ENCODE data around the gene C6.

Gene C6

GRCh38 chr5:41120600-41120999, 92.7 kb downstream of the C6 start:
- H3K36me3 ChIP-seq (ENCODE audit: control insufficient read depth in 1 of 2, insufficient read depth in 2 of 2, low read length in 2 of 2), result no peaks in the 10 kb centered on the region
- H3K4me1 ChIP-seq (ENCODE audit: control insufficient read depth in 1 of 2, insufficient read depth in 2 of 2, low read length in 2 of 2), result no peaks in the 10 kb centered on the region
- H3K27ac ChIP-seq (ENCODE audit: low read length), result no peak overlapping the region
- H3K4me3 ChIP-seq (ENCODE audit: low read depth in 1 of 2, low read length in 2 of 2), result no peak overlapping the region
- H3K9me3 ChIP-seq (ENCODE audit: control insufficient read depth in 1 of 2, low read length in 2 of 2), result no peaks in the 10 kb centered on the region
- no peaks in the 10 kb centered on the region for H3K27me3 ChIP-seq (ENCODE audit: low read depth, low read length)

GRCh38 chr5:41118177-41118576, 95.2 kb downstream of the C6 start:
- Histone ChIP-seq H3K4me3 (ENCODE audit: low read depth in 1 of 2, low read length in 2 of 2) (no peak overlapping the region), H3K27ac (ENCODE audit: low read length) (no peak overlapping the region), H3K27me3 (ENCODE audit: low read depth, low read length) (no peaks in the 10 kb centered on the region), H3K36me3 (ENCODE audit: control insufficient read depth in 1 of 2, insufficient read depth in 2 of 2, low read length in 2 of 2) (no peaks in the 10 kb centered on the region), H3K4me1 (ENCODE audit: control insufficient read depth in 1 of 2, insufficient read depth in 2 of 2, low read length in 2 of 2) (no peaks in the 10 kb centered on the region), H3K9me3 (ENCODE audit: control insufficient read depth in 1 of 2, low read length in 2 of 2) (no peaks in the 10 kb centered on the region)

- no peaks in the 10 kb centered on the region for H3K4me1 ChIP-seq (ENCODE audit: control insufficient read depth in 1 of 2, insufficient read depth in 2 of 2, low read length in 2 of 2)
- no peaks in the 10 kb centered on the region for H3K27me3 ChIP-seq (ENCODE audit: low read depth, low read length)
- H3K27ac ChIP-seq (ENCODE audit: low read length), result no peak overlapping the region
- H3K4me3 ChIP-seq (ENCODE audit: low read depth in 1 of 2, low read length in 2 of 2), result no peak overlapping the region
- H3K9me3 ChIP-seq (ENCODE audit: control insufficient read depth in 1 of 2, low read length in 2 of 2), result no peaks in the 10 kb centered on the region
- H3K36me3 ChIP-seq (ENCODE audit: control insufficient read depth in 1 of 2, insufficient read depth in 2 of 2, low read length in 2 of 2), result no peaks in the 10 kb centered on the region
These were observed 98.1 kb downstream of the C6 start for GRCh38 chr5:41115281-41115680.

- H3K27me3 ChIP-seq (ENCODE audit: low read depth, low read length), result no peaks in the 10 kb centered on the region
- no peak overlapping the region for H3K4me3 ChIP-seq (ENCODE audit: low read depth in 1 of 2, low read length in 2 of 2)
- no peak overlapping the region for H3K27ac ChIP-seq (ENCODE audit: low read length)
- no peaks in the 10 kb centered on the region for H3K36me3 ChIP-seq (ENCODE audit: control insufficient read depth in 1 of 2, insufficient read depth in 2 of 2, low read length in 2 of 2)
- no peaks in the 10 kb centered on the region for H3K9me3 ChIP-seq (ENCODE audit: control insufficient read depth in 1 of 2, low read length in 2 of 2)
- no peaks in the 10 kb centered on the region for H3K4me1 ChIP-seq (ENCODE audit: control insufficient read depth in 1 of 2, insufficient read depth in 2 of 2, low read length in 2 of 2)
These were observed 100.6 kb downstream of the C6 start for GRCh38 chr5:41112486-41113455.

GRCh38 chr5:41109186-41109585, 104.1 kb downstream of the C6 start:
- no peaks in the 10 kb centered on the region for H3K4me1 ChIP-seq (ENCODE audit: control insufficient read depth in 1 of 2, insufficient read depth in 2 of 2, low read length in 2 of 2)
- H3K27ac ChIP-seq (ENCODE audit: low read length), result no peak overlapping the region
- no peaks in the 10 kb centered on the region for H3K9me3 ChIP-seq (ENCODE audit: control insufficient read depth in 1 of 2, low read length in 2 of 2)
- no peak overlapping the region for H3K4me3 ChIP-seq (ENCODE audit: low read depth in 1 of 2, low read length in 2 of 2)
- no peaks in the 10 kb centered on the region for H3K36me3 ChIP-seq (ENCODE audit: control insufficient read depth in 1 of 2, insufficient read depth in 2 of 2, low read length in 2 of 2)
- no peaks in the 10 kb centered on the region for H3K27me3 ChIP-seq (ENCODE audit: low read depth, low read length)

- no peaks in the 10 kb centered on the region for H3K9me3 ChIP-seq (ENCODE audit: control insufficient read depth in 1 of 2, low read length in 2 of 2)
- H3K4me1 ChIP-seq (ENCODE audit: control insufficient read depth in 1 of 2, insufficient read depth in 2 of 2, low read length in 2 of 2), result no peaks in the 10 kb centered on the region
- no peaks in the 10 kb centered on the region for H3K36me3 ChIP-seq (ENCODE audit: control insufficient read depth in 1 of 2, insufficient read depth in 2 of 2, low read length in 2 of 2)
- H3K27me3 ChIP-seq (ENCODE audit: low read depth, low read length), result no peaks in the 10 kb centered on the region
- H3K4me3 ChIP-seq (ENCODE audit: low read depth in 1 of 2, low read length in 2 of 2), result no peak overlapping the region
- no peak overlapping the region for H3K27ac ChIP-seq (ENCODE audit: low read length)
These were observed 111.0 kb downstream of the C6 start for GRCh38 chr5:41102341-41102740.

- Histone ChIP-seq H3K9me3 (ENCODE audit: control insufficient read depth in 1 of 2, low read length in 2 of 2) (no peaks in the 10 kb centered on the region), H3K27ac (ENCODE audit: low read length) (no peak overlapping the region), H3K4me1 (ENCODE audit: control insufficient read depth in 1 of 2, insufficient read depth in 2 of 2, low read length in 2 of 2) (no peaks in the 10 kb centered on the region), H3K27me3 (ENCODE audit: low read depth, low read length) (no peaks in the 10 kb centered on the region), H3K36me3 (ENCODE audit: control insufficient read depth in 1 of 2, insufficient read depth in 2 of 2, low read length in 2 of 2) (no peaks in the 10 kb centered on the region), H3K4me3 (ENCODE audit: low read depth in 1 of 2, low read length in 2 of 2) (no peak overlapping the region)
These were observed 115.7 kb downstream of the C6 start for GRCh38 chr5:41097642-41098041.

GRCh38 chr5:41095324-41096101, 117.8 kb downstream of the C6 start:
- Histone ChIP-seq H3K4me1 (ENCODE audit: control insufficient read depth in 1 of 2, insufficient read depth in 2 of 2, low read length in 2 of 2) (no peaks in the 10 kb centered on the region), H3K4me3 (ENCODE audit: low read depth in 1 of 2, low read length in 2 of 2) (no peak overlapping the region), H3K27ac (ENCODE audit: low read length) (no peak overlapping the region), H3K36me3 (ENCODE audit: control insufficient read depth in 1 of 2, insufficient read depth in 2 of 2, low read length in 2 of 2) (no peaks in the 10 kb centered on the region), H3K27me3 (ENCODE audit: low read depth, low read length) (no peaks in the 10 kb centered on the region), H3K9me3 (ENCODE audit: control insufficient read depth in 1 of 2, low read length in 2 of 2) (no peaks in the 10 kb centered on the region)

GRCh38 chr5:41094871-41095270, 118.5 kb downstream of the C6 start:
- H3K27me3 ChIP-seq (ENCODE audit: low read depth, low read length), result no peaks in the 10 kb centered on the region
- H3K9me3 ChIP-seq (ENCODE audit: control insufficient read depth in 1 of 2, low read length in 2 of 2), result no peaks in the 10 kb centered on the region
- no peak overlapping the region for H3K4me3 ChIP-seq (ENCODE audit: low read depth in 1 of 2, low read length in 2 of 2)
- H3K27ac ChIP-seq (ENCODE audit: low read length), result no peak overlapping the region
- no peaks in the 10 kb centered on the region for H3K36me3 ChIP-seq (ENCODE audit: control insufficient read depth in 1 of 2, insufficient read depth in 2 of 2, low read length in 2 of 2)
- no peaks in the 10 kb centered on the region for H3K4me1 ChIP-seq (ENCODE audit: control insufficient read depth in 1 of 2, insufficient read depth in 2 of 2, low read length in 2 of 2)

- Histone ChIP-seq H3K9me3 (ENCODE audit: control insufficient read depth in 1 of 2, low read length in 2 of 2) (no peaks in the 10 kb centered on the region), H3K4me3 (ENCODE audit: low read depth in 1 of 2, low read length in 2 of 2) (no peak overlapping the region)
These were observed 119.5 kb downstream of the C6 start for GRCh38 chr5:41093803-41094202.

More at GRCh38 chr5:41093803-41094202, 119.5 kb downstream of the C6 start:
- no peaks in the 10 kb centered on the region for H3K27me3 ChIP-seq (ENCODE audit: low read depth, low read length)
- no peak overlapping the region for H3K27ac ChIP-seq (ENCODE audit: low read length)
- H3K36me3 ChIP-seq (ENCODE audit: control insufficient read depth in 1 of 2, insufficient read depth in 2 of 2, low read length in 2 of 2), result no peaks in the 10 kb centered on the region
- H3K4me1 ChIP-seq (ENCODE audit: control insufficient read depth in 1 of 2, insufficient read depth in 2 of 2, low read length in 2 of 2), result no peaks in the 10 kb centered on the region
